NCI-H748 (cell line): ENCODE measurements around the gene RPA1.
"Not testable (repeated sequence)": the region's sequence is repeated elsewhere in the genome, so short reads cannot be mapped to it uniquely, and the experiment has no call there.

Experiments used
- DNase-seq: peaks from one replicate; lab custom pipeline; 2025; ENCODE audit not compliant: unreplicated experiment; lab: John Stamatoyannopoulos, UW

The RPA1 gene

GRCh38 chr17:1813088-1813487 is 16.7 kb upstream of the RPA1 start:
- no peak for DNase-seq

- no peak for DNase-seq
Observed at GRCh38 chr17:1820528-1821252, 9.1 kb upstream of the RPA1 start.

- DNase-seq: peak; percentile 65
Observed at GRCh38 chr17:1829216-1829591, 601 bp upstream of the RPA1 start.

GRCh38 chr17:1830288-1830687 is 483 bp downstream of the RPA1 start:
- DNase-seq: peak; percentile 54

- DNase-seq: no peak
Observed at GRCh38 chr17:1834380-1835149, 4.8 kb downstream of the RPA1 start.

GRCh38 chr17:1839516-1839915 is 9.7 kb downstream of the RPA1 start:
- no peak for DNase-seq

GRCh38 chr17:1843947-1844346 is 14.1 kb downstream of the RPA1 start:
- DNase-seq: no peak

- no peak for DNase-seq
Observed at GRCh38 chr17:1847191-1847590, 17.4 kb downstream of the RPA1 start.

- no peak for DNase-seq
Observed at GRCh38 chr17:1852327-1852726, 22.5 kb downstream of the RPA1 start.

- DNase-seq: no peak
Observed at GRCh38 chr17:1853698-1854097, 23.9 kb downstream of the RPA1 start.

- DNase-seq: not testable (repeated sequence)
Observed at GRCh38 chr17:1856462-1856861, 26.7 kb downstream of the RPA1 start.

- DNase-seq: no peak
Observed at GRCh38 chr17:1860978-1861377, 31.2 kb downstream of the RPA1 start.

GRCh38 chr17:1861391-1862010 is 31.7 kb downstream of the RPA1 start:
- DNase-seq: no peak

- DNase-seq: peak; percentile 47
Observed at GRCh38 chr17:1865252-1866037, 35.6 kb downstream of the RPA1 start.

GRCh38 chr17:1867307-1867706 is 37.5 kb downstream of the RPA1 start:
- no peak for DNase-seq

GRCh38 chr17:1868090-1868489 is 38.3 kb downstream of the RPA1 start:
- DNase-seq: no peak

- no peak for DNase-seq
Observed at GRCh38 chr17:1870592-1870991, 40.8 kb downstream of the RPA1 start.

GRCh38 chr17:1871756-1872155 is 42.0 kb downstream of the RPA1 start:
- DNase-seq: no peak

- no peak for DNase-seq
Observed at GRCh38 chr17:1872254-1872653, 42.4 kb downstream of the RPA1 start.

GRCh38 chr17:1872976-1873375 is 43.2 kb downstream of the RPA1 start:
- DNase-seq: no peak

GRCh38 chr17:1873418-1873817 is 43.6 kb downstream of the RPA1 start:
- DNase-seq: no peak
